ENCODE results near the gene NEGR1. TPM values are rescaled to one million over a fixed set of nuclear protein-coding genes. Genes with fewer than 3 reads are reported as not detected.

NEGR1 gene
- total RNA-seq, 2 experiments from 2014 or later = not detected

DNA sequence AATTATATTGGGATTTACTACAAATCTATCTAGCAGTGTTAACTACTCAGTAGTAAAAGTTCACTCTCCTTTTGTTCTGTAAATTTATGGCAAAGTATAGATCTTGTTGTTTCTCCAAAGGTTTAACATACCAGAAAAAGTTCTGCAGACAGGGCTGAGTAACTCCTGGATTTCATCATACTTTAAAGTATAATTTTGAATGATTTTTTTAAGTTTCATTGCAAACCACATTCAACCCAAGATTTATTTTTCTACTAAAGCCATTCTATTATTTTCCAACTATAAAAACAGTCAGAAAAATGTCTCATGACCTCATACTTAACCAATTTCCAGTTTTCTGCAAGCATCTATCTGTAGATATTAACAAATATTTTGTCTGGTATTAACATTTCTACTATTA is 615.7 kb downstream of the NEGR1 start:
- H3K36me3 Mint-ChIP-seq (ENCODE audit: low read depth) = no peaks in the 10 kb centered on the region
- no peak overlapping the region for H3K4me3 Mint-ChIP-seq
- POLR2A ChIA-PET = no interaction called here
- no peaks in the 10 kb centered on the region for H3K4me1 Mint-ChIP-seq (ENCODE audit: low read depth)
- ATAC-seq (no peak), DNase-seq (no peak)
- TF ChIP-seq, protein P1, sequence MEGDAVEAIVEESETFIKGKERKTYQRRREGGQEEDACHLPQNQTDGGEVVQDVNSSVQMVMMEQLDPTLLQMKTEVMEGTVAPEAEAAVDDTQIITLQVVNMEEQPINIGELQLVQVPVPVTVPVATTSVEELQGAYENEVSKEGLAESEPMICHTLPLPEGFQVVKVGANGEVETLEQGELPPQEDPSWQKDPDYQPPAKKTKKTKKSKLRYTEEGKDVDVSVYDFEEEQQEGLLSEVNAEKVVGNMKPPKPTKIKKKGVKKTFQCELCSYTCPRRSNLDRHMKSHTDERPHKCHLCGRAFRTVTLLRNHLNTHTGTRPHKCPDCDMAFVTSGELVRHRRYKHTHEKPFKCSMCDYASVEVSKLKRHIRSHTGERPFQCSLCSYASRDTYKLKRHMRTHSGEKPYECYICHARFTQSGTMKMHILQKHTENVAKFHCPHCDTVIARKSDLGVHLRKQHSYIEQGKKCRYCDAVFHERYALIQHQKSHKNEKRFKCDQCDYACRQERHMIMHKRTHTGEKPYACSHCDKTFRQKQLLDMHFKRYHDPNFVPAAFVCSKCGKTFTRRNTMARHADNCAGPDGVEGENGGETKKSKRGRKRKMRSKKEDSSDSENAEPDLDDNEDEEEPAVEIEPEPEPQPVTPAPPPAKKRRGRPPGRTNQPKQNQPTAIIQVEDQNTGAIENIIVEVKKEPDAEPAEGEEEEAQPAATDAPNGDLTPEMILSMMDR (IDR thresholded peaks at IDR 0.05) = no peak
- no peak overlapping the region for H3K27ac Mint-ChIP-seq
- no peaks in the 10 kb centered on the region for H3K27me3 Mint-ChIP-seq
- no peaks in the 10 kb centered on the region for H3K9me3 Mint-ChIP-seq
- intact Hi-C loops (cut with micrococcal nuclease) = no loop called here
- CTCF ChIA-PET = no interaction called here

DNA sequence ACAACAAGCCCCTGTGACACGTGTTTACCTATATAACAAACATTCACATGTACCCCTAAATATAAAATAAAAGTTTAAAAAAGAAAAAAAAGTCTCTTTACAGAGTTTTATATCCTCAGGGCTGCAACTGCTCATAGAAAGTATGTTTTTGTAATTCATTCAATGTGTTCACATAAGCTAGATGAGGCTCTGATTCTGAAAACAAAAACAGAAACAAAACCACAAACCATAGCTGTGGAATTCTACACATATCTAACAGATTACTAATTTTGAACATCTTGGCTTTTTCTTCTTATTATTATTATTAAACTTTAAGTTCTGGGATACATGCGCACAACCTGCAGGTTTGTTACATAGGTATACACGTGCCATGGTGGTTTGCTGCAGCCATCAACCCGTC is 621.9 kb downstream of the NEGR1 start:
- Mint-ChIP-seq H3K4me3 (no peak overlapping the region), H3K9me3 (no peaks in the 10 kb centered on the region), H3K27ac (no peak overlapping the region), H3K27me3 (no peaks in the 10 kb centered on the region), H3K4me1 (ENCODE audit: low read depth) (no peaks in the 10 kb centered on the region), H3K36me3 (ENCODE audit: low read depth) (no peaks in the 10 kb centered on the region)
- intact Hi-C loops (cut with micrococcal nuclease) = no loop called here
- POLR2A ChIA-PET = no interaction called here
- DNase-seq = no peak
- CTCF ChIA-PET = interaction anchor here (1.0 kb wide), 1 partner anchor 9 kb away, joined by 3 read pairs; no protein-coding TSS in a partner anchor
- TF ChIP-seq, protein P1 (IDR thresholded peaks at IDR 0.05) = no peak
- ATAC-seq = no peak

DNA sequence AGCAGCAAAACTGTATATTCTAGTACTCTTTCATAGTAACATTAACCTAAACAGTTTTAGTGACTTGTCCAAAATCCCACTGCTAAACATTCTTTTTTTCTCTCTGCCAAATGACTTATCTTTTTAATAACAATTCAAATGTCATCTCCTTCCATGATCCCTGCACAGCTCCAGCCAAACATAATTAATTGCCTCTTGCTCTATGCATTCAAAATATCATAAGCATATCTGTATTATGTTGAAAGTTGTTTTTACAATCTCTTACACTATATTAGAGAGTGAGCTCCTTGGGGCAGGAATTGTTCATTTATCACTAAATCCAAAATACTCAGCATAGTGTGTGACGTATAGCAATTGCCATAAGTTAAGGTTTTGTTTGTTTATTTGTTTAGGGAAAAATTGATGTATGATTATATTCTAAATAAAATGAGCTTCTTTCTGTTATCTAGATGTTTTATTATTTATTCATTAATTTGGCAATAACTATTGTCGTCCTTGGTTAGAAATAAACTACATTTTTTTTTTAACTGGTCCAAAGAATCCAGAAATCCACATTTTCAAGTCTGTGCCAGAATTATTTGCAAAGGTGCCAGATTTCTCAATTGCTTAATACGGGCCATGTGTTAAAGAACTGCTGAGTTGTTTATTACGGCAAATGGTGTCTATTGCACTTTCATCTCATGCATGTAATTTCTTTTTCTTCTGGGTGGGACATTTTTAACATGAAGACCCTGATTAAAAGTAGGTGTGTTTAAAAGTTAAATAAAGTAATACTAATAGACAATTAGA is 624.3 kb downstream of the NEGR1 start:
- no peaks in the 10 kb centered on the region for H3K4me1 Mint-ChIP-seq (ENCODE audit: low read depth)
- TF ChIP-seq, protein P1 (IDR thresholded peaks at IDR 0.05) = no peak
- no peaks in the 10 kb centered on the region for H3K36me3 Mint-ChIP-seq (ENCODE audit: low read depth)
- DNase-seq (no peak), ATAC-seq (no peak)
- ChIA-PET POLR2A (no interaction called here), CTCF (no interaction called here)
- H3K4me3 Mint-ChIP-seq = no peak overlapping the region
- H3K27me3 Mint-ChIP-seq = no peaks in the 10 kb centered on the region
- H3K27ac Mint-ChIP-seq = no peak overlapping the region
- H3K9me3 Mint-ChIP-seq = no peaks in the 10 kb centered on the region
- intact Hi-C loops (cut with micrococcal nuclease) = no loop called here

DNA sequence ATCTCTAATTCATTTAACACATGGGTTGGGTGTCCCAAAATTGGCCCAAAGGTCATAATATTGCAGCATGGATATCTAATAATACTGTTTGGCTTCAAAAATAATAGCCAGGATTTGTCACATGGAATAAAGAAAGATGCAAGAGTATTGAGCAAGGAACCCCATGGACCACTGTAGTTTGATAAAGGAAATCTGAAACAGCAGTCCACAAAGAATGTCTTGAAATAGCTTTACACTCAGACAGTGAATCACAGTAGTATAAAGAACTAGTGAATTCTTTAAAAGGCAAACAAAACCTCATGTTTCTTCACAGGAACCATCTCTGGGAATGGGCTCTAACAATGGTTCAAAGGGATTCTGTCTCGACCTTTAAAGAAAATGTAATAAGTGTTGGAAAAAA is 625.4 kb downstream of the NEGR1 start:
- ATAC-seq (no peak), DNase-seq (no peak)
- H3K27me3 Mint-ChIP-seq = no peaks in the 10 kb centered on the region
- no peak overlapping the region for H3K4me3 Mint-ChIP-seq
- H3K36me3 Mint-ChIP-seq (ENCODE audit: low read depth) = no peaks in the 10 kb centered on the region
- intact Hi-C loops (cut with micrococcal nuclease) = no loop called here
- ChIA-PET POLR2A (no interaction called here), CTCF (no interaction called here)
- no peaks in the 10 kb centered on the region for H3K9me3 Mint-ChIP-seq
- H3K27ac Mint-ChIP-seq = no peak overlapping the region
- TF ChIP-seq, protein P1 (IDR thresholded peaks at IDR 0.05) = no peak
- H3K4me1 Mint-ChIP-seq (ENCODE audit: low read depth) = no peaks in the 10 kb centered on the region

DNA sequence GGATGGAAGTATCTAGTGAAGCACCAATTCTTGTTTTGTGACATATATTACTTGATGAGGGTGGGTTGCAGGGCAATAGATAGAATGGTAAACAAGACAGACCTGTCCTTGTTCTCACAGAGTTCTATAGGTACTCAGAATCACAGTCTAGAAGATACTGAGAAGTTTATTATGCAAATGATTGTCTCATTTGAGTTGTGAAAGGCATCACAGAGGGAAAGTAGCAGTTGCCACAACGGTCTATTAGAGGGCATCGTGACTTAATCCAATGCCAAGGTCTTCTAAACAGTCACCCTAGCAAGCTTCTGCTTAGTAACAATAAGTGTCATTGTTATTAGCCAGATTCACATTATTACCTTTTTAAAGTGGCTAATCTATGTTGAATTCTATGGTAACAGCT is 626.7 kb downstream of the NEGR1 start:
- TF ChIP-seq, protein P1 (IDR thresholded peaks at IDR 0.05) = no peak
- ChIA-PET CTCF (no interaction called here), POLR2A (no interaction called here)

More for the DNA sequence above, 626.7 kb downstream of the NEGR1 start:
- intact Hi-C loops (cut with micrococcal nuclease) = no loop called here
- Mint-ChIP-seq H3K9me3 (no peaks in the 10 kb centered on the region), H3K4me1 (ENCODE audit: low read depth) (no peaks in the 10 kb centered on the region), H3K36me3 (ENCODE audit: low read depth) (no peaks in the 10 kb centered on the region), H3K4me3 (no peak overlapping the region), H3K27me3 (no peaks in the 10 kb centered on the region), H3K27ac (no peak overlapping the region)
- ATAC-seq (no peak), DNase-seq (no peak)
